HG02759 (cell line): ENCODE results near the gene SLC24A4.

Experiments
- ATAC-seq: cut with Tn5 transposase; IDR thresholded peaks from one replicate; pipeline ENCODE4 v1.9.1; 2021; ENCODE audit warnings: mild to moderate bottlenecking, moderate library complexity; ENCODE audit not compliant: unreplicated experiment

SLC24A4 gene

GRCh38 chr14:92366237-92366636, 43.3 kb downstream of the SLC24A4 start:
- no peak for ATAC-seq

GRCh38 chr14:92368001-92368400, 45.0 kb downstream of the SLC24A4 start:
- ATAC-seq: no peak

- ATAC-seq: no peak
Observed at GRCh38 chr14:92369097-92369496, 46.1 kb downstream of the SLC24A4 start.

- no peak for ATAC-seq
Observed at GRCh38 chr14:92372230-92372629, 49.3 kb downstream of the SLC24A4 start.

DNA sequence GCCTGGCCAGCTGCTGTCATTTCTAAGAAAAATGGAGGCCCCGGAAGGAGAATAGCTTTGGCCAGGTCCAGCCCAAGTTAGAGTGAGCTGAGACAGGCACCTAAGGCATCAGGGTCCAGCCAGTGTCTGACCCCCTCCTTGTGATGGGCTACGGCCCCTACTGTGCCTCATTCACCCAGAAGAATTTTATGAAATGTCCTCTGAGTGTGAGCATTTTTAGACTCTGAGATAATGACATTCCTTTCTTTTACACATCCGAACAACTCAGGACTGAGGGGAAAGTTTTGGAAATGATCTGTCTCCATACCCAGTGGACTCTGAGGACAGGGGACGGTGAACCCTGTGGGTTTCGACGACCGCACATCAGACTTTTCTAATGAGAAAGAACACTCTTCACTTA, 50.4 kb downstream of the SLC24A4 start:
- ATAC-seq: no peak

GRCh38 chr14:92380131-92380530, 57.2 kb downstream of the SLC24A4 start:
- no peak for ATAC-seq

GRCh38 chr14:92380582-92380981, 57.6 kb downstream of the SLC24A4 start:
- no peak for ATAC-seq

DNA sequence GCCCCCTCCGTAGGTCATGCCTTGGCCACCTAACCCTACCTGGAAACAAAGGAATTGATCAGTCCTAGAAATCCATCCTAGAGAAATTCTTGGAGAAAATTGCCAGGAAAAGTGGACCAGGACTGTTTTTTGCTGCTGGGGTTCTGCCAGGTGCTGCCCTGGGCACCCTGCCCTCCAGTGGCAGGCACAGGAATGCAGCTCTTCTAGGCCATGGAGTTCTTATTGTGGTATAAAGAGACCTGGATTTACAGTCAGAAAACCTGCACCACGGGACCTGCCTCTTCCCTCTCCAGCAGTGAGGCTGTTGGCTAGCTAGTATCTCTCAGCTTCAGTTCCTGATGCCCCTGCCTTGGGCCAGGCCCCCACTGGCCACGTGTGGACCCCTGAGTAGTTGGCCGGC, 59.7 kb downstream of the SLC24A4 start:
- ATAC-seq: no peak

DNA sequence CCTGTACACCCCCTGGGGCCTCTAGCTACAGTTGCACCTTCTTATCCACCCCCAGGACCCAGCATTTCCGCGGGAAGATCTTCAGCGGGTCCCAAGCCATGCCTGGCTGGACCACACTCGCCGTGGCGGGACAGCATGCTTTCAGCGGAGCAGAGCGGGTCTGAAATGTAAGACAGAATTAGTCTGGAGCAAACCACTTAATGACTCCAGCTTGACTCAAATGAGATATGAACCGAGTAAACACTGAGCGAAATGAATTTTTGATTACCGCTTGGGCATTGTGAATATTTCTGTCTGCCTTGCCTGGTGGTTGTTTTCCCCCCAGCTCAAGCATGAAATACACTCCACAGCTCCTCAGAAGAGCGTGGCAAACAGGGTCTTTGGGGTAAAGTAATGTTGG, 60.8 kb downstream of the SLC24A4 start:
- ATAC-seq: no peak

- ATAC-seq: no peak
Observed at GRCh38 chr14:92384461-92385133, 61.6 kb downstream of the SLC24A4 start.

DNA sequence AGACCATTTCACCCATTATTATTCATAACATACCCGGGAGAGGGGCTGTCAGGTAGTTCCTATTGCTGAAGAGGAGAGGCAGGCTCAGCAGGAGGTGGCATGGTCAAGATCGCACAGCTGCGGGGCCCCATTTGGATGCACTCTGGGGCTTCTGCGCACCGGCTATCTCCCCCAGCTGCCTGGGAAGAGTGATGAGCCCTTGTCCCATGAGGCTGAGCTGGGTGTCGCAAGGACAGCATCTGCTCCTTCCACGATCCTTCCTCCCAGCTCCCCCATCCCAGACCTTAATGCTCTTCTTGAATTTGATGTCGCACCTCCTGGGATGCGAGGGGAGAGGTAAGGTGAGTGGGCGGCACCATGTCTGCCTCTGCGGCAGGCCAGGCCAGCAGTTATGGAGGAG, 62.6 kb downstream of the SLC24A4 start:
- no peak for ATAC-seq

GRCh38 chr14:92386165-92386564, 63.2 kb downstream of the SLC24A4 start:
- ATAC-seq: no peak

- no peak for ATAC-seq
Observed at GRCh38 chr14:92386637-92387036, 63.7 kb downstream of the SLC24A4 start.

DNA sequence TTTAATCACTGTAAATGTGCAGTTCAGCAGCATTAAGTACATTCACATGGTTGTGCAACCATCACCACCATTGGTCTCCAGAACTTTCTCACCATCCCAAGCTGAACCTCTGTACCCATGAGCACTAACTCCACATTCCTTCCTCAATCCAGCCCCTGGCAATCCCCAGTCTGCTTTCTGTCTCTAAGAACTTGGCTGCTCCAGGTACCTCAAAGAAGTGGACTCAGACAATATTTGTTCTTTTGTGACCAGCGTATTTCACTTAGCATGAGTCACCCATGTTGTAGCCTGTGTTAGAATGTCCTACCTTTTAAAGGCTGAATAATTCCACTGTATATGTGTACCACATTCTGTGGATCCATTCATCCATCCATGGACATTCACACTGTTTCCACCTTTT, 64.6 kb downstream of the SLC24A4 start:
- ATAC-seq: no peak

DNA sequence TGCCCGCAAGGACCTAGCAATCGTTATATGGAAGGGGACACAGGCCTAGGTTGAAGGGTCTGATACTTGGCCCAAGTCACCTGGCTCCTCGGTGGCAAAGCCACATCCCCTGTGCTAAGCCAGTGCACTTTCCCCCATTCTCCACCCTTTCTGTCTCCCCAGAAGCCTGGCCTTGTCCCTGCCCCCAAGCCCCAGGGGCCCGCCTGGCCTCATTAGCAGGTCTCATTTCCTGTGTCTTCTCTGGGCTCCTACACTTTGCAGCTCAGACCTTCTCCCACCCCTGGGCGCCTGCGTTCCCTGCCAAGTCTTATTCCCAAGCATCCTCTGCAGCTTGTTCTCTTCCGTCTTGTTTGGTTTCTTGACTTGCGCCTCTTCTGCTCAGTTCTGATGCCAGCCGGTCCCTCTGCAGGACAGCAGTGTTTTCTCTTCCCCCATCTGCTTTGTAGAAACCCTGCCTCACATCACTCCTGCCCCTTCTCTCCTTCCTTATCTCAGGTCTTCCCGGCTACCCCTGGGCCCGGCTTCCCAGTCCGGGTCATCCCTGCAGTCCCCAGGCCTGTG, 66.7 kb downstream of the SLC24A4 start:
- no peak for ATAC-seq

DNA sequence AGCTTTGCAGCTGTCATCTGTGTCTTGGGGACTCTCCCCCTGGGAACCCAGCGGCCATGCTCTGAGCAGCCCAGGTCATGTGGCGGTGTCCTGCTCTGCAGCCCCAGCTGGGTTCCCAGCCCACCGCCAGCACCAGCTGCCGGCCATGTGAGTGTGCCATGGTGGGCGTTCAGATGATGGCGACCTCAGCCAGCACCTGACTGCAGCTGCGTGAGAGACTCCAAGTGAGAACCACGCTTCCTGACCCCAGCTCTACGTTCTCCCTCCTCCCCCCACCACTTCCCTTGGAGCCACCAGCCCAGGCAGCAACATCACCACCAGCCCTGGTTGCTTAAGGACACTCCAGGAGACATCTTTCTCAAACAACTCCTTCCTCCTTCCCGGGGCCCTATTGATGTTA, 68.8 kb downstream of the SLC24A4 start:
- ATAC-seq: no peak

DNA sequence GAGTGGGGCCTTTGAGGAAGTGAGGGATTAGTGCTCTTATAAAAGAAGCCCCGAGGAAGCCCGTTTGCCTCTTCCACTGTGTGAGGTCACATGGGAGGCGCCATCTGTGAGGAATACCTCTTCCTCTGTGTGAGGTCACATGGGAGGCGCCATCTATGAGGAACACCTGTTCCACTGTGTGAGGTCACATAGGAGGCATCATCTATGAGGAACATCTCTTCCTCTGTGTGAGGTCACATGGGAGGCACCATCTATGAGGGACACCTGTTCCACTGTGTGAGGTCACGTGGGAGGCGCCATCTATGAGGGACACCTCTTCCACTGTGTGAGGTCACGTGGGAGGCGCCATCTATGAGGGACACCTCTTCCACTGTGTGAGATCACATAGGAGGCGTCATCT, 69.7 kb downstream of the SLC24A4 start:
- no peak for ATAC-seq

DNA sequence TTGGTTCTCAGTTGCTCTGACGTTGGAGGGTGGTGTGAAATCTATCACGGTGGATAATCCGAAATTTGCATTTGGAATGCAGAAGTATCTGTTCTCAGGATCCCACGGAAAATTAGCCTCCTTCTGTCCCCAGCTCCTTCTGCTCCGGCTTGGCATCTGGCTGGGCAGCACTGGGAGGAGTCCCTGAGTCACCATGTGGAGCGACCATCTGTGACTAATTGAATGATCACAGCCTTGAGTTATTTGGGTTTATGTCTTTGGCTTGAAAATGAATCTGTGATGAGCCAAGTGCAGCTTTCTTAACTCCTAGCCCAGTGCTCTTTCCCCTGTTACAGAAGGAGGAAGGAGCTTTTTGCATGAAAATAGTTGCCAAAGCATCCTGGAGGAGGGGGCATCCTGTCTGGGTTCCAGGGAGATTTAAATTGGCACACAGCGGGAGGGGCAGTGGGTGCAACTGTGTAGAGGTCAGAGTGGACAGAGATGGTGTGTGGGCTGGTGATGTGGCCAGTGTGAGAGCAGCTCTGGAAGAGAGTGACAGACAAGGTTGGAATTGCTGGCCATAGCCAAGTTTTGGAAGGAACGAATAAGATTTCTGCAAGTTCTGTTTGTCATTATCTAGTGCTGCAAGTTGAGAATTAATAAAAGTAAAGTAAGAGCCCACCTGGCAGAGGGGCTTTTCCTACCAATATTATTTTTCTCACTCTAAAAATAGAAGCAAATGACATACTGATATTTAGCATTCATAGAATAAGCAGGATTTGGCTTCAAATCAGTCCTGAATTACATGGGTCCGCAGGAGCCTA, 74.4 kb downstream of the SLC24A4 start:
- no peak for ATAC-seq

DNA sequence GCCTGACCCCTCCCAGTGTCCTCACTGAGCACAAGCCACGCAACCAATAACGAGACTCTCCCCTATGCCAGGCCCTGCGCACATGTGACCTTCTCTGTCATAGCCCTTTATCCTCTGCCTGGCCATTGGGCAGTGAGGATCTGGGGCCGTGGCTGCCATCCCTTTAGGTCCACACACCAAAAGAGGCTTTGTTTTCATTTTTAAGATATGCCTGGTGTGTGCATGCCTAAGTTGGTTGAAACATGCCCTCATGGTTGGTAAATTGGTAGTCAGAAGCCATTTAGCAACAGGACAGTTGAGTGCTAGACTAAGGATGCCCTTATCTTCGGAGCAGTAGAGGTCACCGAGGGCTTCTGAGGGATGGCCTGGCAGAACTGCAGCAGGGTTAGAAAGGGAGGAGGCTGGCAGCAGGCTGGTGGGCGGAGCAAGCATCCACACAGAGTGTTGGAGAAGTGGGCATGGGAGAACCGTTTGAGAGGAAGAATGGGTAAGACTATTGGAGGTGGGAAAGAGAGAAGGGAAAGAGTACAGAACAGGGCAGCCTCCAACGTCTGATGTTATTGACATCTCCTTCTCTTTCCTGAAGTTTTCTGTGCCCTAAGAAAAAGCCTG, 75.1 kb downstream of the SLC24A4 start:
- no peak for ATAC-seq

GRCh38 chr14:92398888-92399636, 76.1 kb downstream of the SLC24A4 start:
- ATAC-seq: no peak
